ENCODE measurements around the gene CACNA1C.

CACNA1C gene

GRCh38 chr12:2354151-2354991 lies 301.6 kb downstream of the CACNA1C start:
- no peak for DNase-seq (ENCODE audit: extremely low read depth in 1 of 2, low read depth in 1 of 2)

- no peak for DNase-seq (ENCODE audit: extremely low read depth in 1 of 2, low read depth in 1 of 2)
Measured at GRCh38 chr12:2355198-2355597, 302.4 kb downstream of the CACNA1C start.

- no peak for DNase-seq (ENCODE audit: extremely low read depth in 1 of 2, low read depth in 1 of 2)
Measured at GRCh38 chr12:2355604-2356003, 302.8 kb downstream of the CACNA1C start.

GRCh38 chr12:2356601-2357125 lies 303.9 kb downstream of the CACNA1C start:
- no peak for DNase-seq (ENCODE audit: extremely low read depth in 1 of 2, low read depth in 1 of 2)

- no peak for DNase-seq (ENCODE audit: extremely low read depth in 1 of 2, low read depth in 1 of 2)
Measured at GRCh38 chr12:2358986-2359658, 306.3 kb downstream of the CACNA1C start.

DNA sequence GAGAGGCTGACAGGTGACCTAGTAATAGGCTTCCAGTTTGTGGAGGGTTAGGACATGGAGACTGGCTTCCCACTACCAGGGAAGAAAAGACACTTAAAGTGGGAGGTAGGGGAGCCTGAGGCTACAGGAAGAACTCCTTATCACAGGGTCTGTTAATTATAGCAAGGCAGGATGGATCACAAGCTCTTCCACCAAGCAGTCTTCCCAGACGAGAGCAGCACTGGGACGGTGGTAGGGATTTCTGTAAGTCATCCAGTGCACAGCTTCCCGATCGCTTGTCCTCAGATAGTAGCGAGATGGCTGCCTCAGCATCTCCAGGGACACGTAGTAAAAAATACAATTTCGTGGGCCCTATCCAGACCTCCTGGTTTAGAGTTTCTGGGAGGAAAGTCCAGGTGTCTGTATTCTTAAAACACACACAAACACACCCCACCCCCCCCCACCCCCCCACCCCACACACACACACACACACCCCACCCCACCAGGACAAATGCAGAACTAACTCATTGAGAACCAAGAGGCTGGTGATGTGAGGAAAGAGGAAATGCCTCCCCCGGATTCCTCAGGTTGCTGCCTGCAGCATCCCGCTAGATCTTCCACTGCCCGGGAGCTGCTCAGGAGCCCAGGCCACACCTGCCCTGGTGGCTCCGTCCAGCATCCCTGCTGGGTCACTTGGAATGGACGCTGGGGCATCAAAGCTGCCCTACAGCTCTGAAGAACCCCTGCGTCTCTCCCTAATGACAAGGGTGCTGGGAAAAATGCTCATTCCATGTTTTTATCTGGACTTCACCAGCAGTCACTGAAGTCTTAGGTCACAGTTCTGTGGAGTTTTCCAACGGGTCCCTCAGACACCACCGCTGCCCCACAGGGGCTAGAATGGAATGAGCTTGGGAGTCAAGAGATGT lies 307.2 kb downstream of the CACNA1C start:
- DNase-seq (ENCODE audit: extremely low read depth in 1 of 2, low read depth in 1 of 2) = no peak

- DNase-seq (ENCODE audit: extremely low read depth in 1 of 2, low read depth in 1 of 2) = no peak
Measured at GRCh38 chr12:2360630-2361170, 307.9 kb downstream of the CACNA1C start.

GRCh38 chr12:2363836-2364609 lies 311.2 kb downstream of the CACNA1C start:
- DNase-seq (ENCODE audit: extremely low read depth in 1 of 2, low read depth in 1 of 2) = no peak

DNA sequence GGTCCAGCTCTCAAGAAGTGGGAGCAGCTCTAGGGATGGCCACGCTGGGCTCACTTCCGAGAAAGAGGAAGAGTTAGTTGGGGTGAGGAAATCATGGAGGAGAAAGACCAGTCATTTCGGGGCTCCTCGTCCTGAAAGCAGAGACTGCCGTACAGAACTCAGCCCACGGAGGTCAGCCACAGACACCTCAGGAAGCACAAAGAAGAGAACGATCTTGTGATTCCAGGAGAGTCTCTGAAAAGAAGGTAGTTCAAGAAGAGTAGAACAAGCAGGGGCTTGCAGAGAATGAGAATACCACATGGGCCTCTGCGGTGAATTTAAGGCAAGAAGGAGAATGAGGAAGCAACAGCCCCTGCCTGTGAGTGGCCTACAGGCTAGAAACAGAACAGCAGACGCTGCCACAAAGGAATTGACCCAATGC lies 311.9 kb downstream of the CACNA1C start:
- DNase-seq (ENCODE audit: extremely low read depth in 1 of 2, low read depth in 1 of 2) = no peak

GRCh38 chr12:2366711-2367110 lies 313.9 kb downstream of the CACNA1C start:
- DNase-seq (ENCODE audit: extremely low read depth in 1 of 2, low read depth in 1 of 2) = no peak

- DNase-seq (ENCODE audit: extremely low read depth in 1 of 2, low read depth in 1 of 2) = no peak
Measured at GRCh38 chr12:2372178-2372577, 319.4 kb downstream of the CACNA1C start.

- DNase-seq (ENCODE audit: extremely low read depth in 1 of 2, low read depth in 1 of 2) = no peak
Measured at GRCh38 chr12:2372735-2373134, 319.9 kb downstream of the CACNA1C start.

- no peak for DNase-seq (ENCODE audit: extremely low read depth in 1 of 2, low read depth in 1 of 2)
Measured at GRCh38 chr12:2373307-2373706, 320.5 kb downstream of the CACNA1C start.

DNA sequence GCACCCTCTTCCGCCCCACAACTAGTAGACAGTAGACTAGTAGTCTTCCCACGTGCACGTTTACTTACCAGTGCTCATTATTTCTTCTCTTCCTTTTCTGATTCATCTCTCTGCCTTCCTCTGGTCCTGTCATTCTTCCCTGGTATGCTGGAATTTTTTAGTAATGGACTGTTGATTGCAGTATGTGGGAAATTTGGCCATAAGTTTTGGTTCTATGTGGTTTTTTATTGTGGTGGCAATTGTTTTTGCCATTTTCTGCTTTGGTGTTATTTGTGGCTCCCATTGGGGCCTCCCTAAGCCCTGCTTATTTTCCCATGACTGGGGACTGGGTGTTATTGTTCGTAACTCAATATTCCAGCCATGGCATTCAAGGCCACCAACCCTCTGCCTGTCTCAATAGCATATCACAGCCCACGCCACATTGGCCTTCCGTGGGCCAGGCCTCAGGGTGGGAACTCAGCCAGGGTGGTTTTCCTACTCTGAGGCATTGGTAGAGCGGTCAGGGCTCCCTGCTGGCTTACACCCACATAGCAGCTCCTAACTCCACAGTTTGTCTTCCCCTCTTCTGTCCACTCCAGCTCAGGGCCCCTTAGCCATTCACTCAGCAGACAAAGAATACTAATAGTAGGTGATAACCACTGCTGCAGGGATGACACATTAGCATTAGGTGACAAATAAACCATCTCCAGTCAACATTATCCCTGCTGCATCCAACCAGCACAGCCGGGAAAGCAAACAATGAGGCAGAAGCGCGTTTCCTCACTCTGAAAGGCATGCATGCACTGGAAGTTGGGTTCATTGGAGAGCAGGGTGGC lies 321.5 kb downstream of the CACNA1C start:
- DNase-seq (ENCODE audit: extremely low read depth in 1 of 2, low read depth in 1 of 2) = no peak

GRCh38 chr12:2375871-2376270 lies 323.1 kb downstream of the CACNA1C start:
- DNase-seq (ENCODE audit: extremely low read depth in 1 of 2, low read depth in 1 of 2) = no peak

DNA sequence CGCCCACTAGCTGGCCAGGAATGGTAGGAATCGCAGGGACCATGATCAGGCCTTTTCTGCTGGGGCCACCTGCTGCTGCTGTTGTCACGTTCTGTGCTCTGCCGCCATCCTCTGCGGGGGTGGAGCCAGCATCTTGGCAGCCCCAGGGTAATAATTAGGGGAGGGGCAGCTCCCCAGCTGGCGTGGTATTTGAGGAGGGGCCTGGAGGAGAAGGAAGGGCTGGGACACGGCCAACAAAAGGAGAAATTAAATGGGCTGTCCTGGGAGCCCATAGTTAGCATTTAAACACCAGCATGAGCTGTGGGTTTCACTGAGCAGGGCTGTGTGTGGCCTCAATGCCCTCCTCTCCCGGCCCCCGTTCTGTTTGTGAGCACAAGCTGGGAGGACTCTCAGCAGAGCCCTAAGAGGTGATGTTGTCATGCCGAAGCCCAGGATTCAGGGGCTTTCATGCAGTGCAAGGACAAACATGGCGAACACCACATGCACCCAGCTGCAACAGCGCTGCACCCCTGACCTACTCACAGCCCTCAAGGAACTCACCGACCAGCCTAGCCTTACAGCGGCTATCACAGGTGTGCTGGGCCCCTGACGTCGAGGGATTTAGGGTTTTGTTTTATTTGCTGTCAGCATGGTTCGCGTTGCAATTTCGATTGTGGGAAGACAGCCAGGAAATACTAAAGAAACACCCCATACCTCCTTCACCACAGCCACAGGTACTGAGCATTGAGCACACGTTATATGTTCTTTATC lies 324.3 kb downstream of the CACNA1C start:
- DNase-seq (ENCODE audit: extremely low read depth in 1 of 2, low read depth in 1 of 2) = no peak

DNA sequence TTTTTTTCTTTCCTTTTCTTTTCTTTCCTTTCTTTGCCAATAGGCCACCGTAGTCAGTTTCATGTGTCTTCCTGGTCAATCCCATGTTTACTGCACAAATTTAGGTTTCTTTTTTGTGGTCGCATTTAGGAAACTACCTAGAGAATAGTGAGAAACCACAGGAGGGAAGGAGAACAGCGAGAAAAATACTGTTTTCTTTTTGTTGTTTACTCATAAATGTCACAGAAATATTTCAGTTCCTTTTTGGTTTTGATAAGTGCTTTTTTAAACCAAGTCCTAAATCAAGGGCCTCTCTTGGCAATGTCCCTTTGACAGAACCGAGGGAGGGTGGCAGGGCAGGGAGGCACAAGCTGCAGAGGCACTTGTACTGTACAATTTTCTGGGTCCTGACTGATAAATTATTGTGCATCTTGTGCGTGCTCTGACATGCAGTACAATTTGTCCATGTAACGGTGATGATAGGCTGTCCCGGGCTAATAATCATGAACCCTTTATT lies 326.1 kb downstream of the CACNA1C start:
- DNase-seq (ENCODE audit: extremely low read depth in 1 of 2, low read depth in 1 of 2) = no peak

DNA sequence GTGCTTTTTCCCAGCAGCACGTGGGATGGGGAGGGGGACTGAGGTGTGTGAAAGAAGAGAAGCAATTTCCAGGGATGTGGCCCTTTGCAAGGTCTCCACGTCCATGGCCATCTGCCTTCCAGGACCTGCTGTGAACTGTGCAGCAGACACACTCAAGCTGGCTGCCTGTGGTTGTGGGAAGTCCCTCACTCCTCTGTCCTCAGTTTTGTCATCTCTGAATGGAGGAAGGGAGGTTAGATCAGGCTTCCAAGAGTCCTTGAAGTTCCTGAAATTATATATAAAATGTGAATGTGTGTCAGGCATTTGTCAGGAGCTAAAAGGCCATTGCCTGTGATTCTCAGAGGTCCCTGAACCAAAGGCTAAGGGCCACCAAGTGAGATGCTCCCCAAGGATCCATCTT lies 328.2 kb downstream of the CACNA1C start:
- no peak for DNase-seq (ENCODE audit: extremely low read depth in 1 of 2, low read depth in 1 of 2)

All from activated CD8-positive, alpha-beta memory T cell treated with anti-CD3 and anti-CD28 coated beads for 1 hour (primary cell).